Thoracic aorta (tissue), 2 donors: Measurements from ENCODE around the gene GRIA3. TPM values are rescaled to one million over a fixed set of nuclear protein-coding genes. Genes with fewer than 3 reads are reported as not detected.
"Not testable (repeated sequence)": the region's sequence is repeated elsewhere in the genome, so short reads cannot be mapped to it uniquely, and the experiment has no call there.

Source experiments
- ATAC-seq: fragments of 150-250 bp; one replicate; pipeline ENCODE4 v1.8.0; 2017; ENCODE audit warnings: low read depth; ENCODE audit not compliant: insufficient number of reproducible peaks, low FRiP score
- DNase-seq: peaks from one replicate; pipeline ENCODE4 v3.0.0-alpha.2; 2020; ENCODE audit warnings: low spot score
- H3K27ac ChIP-seq, 2 donors: fragments of 200-600 bp; sonication (generic); 1 replicate in 1 of 2; 2 replicates in 1 of 2; pipeline ENCODE4 v1.5.1; 2016; ENCODE audit warnings: mild to moderate bottlenecking in 2 of 2, moderate library complexity in 2 of 2
- H3K27me3 ChIP-seq: fragments of 200-600 bp; sonication (generic); replicated peaks from 2 replicates; pipeline ENCODE4 v1.6.0; 2016; ENCODE audit warnings: mild to moderate bottlenecking; ENCODE audit not compliant: insufficient read depth
- H3K36me3 ChIP-seq: fragments of 200-600 bp; sonication (generic); one replicate; pipeline ENCODE4 v1.5.1; 2016
- H3K4me1 ChIP-seq, 2 donors: fragments of 200-600 bp; sonication (generic); 1 replicate in 1 of 2; 2 replicates in 1 of 2; pipeline versions ENCODE4 v1.5.1 to v1.6.0; 2016; ENCODE audit warnings: low read depth in 2 of 2, mild to moderate bottlenecking in 1 of 2; ENCODE audit not compliant: control insufficient read depth in 1 of 2
- H3K4me3 ChIP-seq: fragments of 200-600 bp; sonication (generic); 2 replicates; pipeline ENCODE4 v1.5.1; 2016; ENCODE audit warnings: mild to moderate bottlenecking
- H3K9me3 ChIP-seq: fragments of 200-600 bp; sonication (generic); 2 replicates; pipeline ENCODE4 v1.5.1; 2016
- total RNA-seq, 2 donors: library from RNA; depleted of rRNA; stranded (reverse); fragments of >200 nt; gene quantifications; one replicate each; pipeline versions ENCODE4 v1.1.0 to v1.2.3, GENCODE V29; 2016
- TF ChIP-seq, protein P1 (sequence below): fragments of 200-600 bp; sonication (generic); IDR thresholded peaks from one replicate; pipeline ENCODE4 v1.5.1; 2019; ENCODE audit warnings: antibody characterized with exemption

GRIA3 gene
- total RNA-seq, 2 donors from 2014 or later = 6.0 to 7.9 TPM

DNA sequence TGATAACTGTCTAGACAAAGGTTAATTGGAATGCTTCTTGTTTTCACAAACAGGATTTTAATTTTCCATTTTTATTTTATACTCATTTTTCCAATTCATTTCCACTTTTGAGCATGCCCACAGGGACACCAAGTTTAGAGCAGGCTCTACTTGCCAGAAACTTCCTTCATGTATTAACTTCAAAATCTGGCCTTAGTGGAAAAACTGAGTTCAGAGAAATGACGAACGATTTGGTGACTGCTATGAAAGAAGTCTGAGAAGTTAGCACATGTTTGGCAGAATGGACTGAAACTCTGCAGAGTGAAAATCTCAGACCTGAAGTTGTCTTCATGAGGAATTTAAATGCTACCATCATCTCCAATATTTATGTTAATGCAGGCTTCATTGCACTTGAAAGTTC is 334.7 kb downstream of the GRIA3 start:
- no peak overlapping the region for H3K27ac ChIP-seq
- DNase-seq = no peak
- H3K9me3 ChIP-seq = no peaks in the 10 kb centered on the region
- no peaks in the 10 kb centered on the region for H3K36me3 ChIP-seq
- TF ChIP-seq, protein P1, sequence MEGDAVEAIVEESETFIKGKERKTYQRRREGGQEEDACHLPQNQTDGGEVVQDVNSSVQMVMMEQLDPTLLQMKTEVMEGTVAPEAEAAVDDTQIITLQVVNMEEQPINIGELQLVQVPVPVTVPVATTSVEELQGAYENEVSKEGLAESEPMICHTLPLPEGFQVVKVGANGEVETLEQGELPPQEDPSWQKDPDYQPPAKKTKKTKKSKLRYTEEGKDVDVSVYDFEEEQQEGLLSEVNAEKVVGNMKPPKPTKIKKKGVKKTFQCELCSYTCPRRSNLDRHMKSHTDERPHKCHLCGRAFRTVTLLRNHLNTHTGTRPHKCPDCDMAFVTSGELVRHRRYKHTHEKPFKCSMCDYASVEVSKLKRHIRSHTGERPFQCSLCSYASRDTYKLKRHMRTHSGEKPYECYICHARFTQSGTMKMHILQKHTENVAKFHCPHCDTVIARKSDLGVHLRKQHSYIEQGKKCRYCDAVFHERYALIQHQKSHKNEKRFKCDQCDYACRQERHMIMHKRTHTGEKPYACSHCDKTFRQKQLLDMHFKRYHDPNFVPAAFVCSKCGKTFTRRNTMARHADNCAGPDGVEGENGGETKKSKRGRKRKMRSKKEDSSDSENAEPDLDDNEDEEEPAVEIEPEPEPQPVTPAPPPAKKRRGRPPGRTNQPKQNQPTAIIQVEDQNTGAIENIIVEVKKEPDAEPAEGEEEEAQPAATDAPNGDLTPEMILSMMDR = no peak
- ATAC-seq = no peak
- no peak overlapping the region for H3K4me3 ChIP-seq
- H3K27me3 ChIP-seq = no peaks in the 10 kb centered on the region
- H3K4me1 ChIP-seq = no peaks in the 10 kb centered on the region

DNA sequence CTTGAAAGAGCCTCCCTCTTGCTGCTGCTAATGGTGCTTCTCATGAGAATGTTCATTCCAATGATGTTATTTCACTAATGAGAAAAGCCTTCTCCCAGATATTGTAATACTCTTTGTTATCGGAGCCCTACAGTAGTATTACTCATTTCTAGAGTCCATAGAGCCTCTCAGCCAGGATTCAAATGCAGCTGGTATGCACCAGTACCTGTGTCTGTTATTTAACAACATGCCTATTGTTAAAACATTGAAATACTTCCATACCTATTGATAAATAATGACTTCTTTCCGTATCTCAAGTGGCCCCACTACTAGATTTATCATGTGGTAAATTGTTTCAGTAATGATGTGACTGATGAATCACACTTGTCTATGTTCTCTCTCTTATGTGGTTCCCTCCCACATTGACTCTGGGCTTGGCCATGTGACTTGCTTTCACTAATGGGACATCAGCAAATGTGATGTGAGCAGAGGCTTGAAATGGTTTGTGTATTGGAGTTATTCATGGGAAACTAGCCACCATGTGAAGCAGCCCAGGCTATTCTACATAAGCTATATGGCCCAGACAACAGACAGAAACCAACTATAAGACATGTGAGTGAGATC is 341.1 kb downstream of the GRIA3 start:
- TF ChIP-seq, protein P1 = no peak
- H3K4me1 ChIP-seq = no peaks in the 10 kb centered on the region
- DNase-seq (no peak), ATAC-seq (no peak)
- H3K27me3 ChIP-seq = no peaks in the 10 kb centered on the region
- no peaks in the 10 kb centered on the region for H3K36me3 ChIP-seq
- H3K4me3 ChIP-seq = no peak overlapping the region
- no peak overlapping the region for H3K27ac ChIP-seq
- no peaks in the 10 kb centered on the region for H3K9me3 ChIP-seq

DNA sequence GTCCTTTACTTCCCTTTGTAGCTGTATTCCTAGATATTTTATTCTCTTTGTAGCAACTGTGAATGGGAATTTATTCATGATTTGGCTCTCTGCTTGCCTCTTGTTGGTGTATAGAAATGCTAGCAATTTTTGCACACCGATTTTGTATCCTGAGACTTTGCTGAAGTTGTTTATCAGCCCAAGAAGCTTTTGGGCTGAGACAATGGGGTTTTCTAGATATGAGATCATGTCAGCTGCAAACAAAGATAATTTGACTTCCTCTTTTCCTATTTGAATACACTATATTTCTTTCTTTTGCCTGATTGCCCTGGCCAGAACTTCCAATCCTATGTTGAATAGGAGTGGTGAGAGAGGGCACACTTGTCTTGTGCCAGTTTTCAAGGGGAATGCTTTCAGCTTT is 346.6 kb downstream of the GRIA3 start:
- not testable (repeated sequence) for H3K27me3 ChIP-seq, H3K4me1 ChIP-seq, H3K36me3 ChIP-seq, ATAC-seq, DNase-seq, H3K27ac ChIP-seq, H3K4me3 ChIP-seq, H3K9me3 ChIP-seq
